Measurements from ENCODE around the gene MMP24OS.

The MMP24OS gene

GRCh38 chr20:35276408-35276807, 1.5 kb downstream of the MMP24OS start:
- in situ Hi-C loops (cut with MboI; ENCODE audit: low pct_unique_long_range_greater_than_20kb, low sequenced_read_pairs, unreplicated experiment) = no loop called here

GRCh38 chr20:35275741-35276251, 2.1 kb downstream of the MMP24OS start:
- DNase-seq (ENCODE audit: low spot score) = no peak
- TF ChIP-seq, protein P1, sequence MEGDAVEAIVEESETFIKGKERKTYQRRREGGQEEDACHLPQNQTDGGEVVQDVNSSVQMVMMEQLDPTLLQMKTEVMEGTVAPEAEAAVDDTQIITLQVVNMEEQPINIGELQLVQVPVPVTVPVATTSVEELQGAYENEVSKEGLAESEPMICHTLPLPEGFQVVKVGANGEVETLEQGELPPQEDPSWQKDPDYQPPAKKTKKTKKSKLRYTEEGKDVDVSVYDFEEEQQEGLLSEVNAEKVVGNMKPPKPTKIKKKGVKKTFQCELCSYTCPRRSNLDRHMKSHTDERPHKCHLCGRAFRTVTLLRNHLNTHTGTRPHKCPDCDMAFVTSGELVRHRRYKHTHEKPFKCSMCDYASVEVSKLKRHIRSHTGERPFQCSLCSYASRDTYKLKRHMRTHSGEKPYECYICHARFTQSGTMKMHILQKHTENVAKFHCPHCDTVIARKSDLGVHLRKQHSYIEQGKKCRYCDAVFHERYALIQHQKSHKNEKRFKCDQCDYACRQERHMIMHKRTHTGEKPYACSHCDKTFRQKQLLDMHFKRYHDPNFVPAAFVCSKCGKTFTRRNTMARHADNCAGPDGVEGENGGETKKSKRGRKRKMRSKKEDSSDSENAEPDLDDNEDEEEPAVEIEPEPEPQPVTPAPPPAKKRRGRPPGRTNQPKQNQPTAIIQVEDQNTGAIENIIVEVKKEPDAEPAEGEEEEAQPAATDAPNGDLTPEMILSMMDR (IDR thresholded peaks at IDR 0.05; ENCODE audit: extremely low read depth, insufficient read depth, missing control alignments) = no peak
- in situ Hi-C loops (cut with MboI; ENCODE audit: low pct_unique_long_range_greater_than_20kb, low sequenced_read_pairs, unreplicated experiment) = no loop called here

More at GRCh38 chr20:35276408-35276807, 1.5 kb downstream of the MMP24OS start:
- no peak for DNase-seq (ENCODE audit: low spot score)
- TF ChIP-seq, protein P1 (IDR thresholded peaks at IDR 0.05; ENCODE audit: extremely low read depth, insufficient read depth, missing control alignments) = no peak

DNA sequence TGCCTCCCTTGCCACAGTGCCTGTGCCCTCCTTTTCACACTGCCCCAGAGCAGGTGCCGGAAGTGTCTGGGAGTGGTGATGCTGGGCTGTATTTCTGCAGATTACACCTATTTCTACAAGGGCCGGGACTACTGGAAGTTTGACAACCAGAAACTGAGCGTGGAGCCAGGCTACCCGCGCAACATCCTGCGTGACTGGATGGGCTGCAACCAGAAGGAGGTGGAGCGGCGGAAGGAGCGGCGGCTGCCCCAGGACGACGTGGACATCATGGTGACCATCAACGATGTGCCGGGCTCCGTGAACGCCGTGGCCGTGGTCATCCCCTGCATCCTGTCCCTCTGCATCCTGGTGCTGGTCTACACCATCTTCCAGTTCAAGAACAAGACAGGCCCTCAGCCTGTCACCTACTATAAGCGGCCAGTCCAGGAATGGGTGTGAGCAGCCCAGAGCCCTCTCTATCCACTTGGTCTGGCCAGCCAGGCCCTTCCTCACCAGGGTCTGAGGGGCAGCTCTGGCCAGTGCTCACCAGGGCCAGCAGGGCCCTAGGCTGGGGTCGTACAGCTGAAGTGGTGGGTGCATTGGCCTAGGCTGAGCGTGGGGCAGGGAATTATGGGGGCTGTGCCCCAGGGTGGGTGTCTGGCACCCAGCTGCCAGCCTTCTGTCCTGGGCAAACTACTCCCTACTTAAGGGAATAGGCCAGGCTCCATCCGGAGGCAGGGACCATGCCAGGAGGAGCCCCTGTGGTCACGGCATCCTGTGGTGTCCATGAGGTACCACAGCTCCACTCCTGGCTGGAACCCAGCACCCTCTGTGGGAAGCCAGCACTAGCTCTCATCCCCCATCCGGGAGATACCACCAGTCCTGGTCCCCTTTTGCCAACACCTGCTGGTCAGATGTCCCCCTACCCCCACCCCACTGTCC, 3.5 kb downstream of the MMP24OS start:
- in situ Hi-C loops (cut with MboI; ENCODE audit: low pct_unique_long_range_greater_than_20kb, low sequenced_read_pairs, unreplicated experiment) = no loop called here
- no peak for DNase-seq (ENCODE audit: low spot score)
- TF ChIP-seq, protein P1 (IDR thresholded peaks at IDR 0.05; ENCODE audit: extremely low read depth, insufficient read depth, missing control alignments) = no peak

- TF ChIP-seq, protein P1 (IDR thresholded peaks at IDR 0.05; ENCODE audit: extremely low read depth, insufficient read depth, missing control alignments) = no peak
- in situ Hi-C loops (cut with MboI; ENCODE audit: low pct_unique_long_range_greater_than_20kb, low sequenced_read_pairs, unreplicated experiment) = no loop called here
- no peak for DNase-seq (ENCODE audit: low spot score)
Measured at GRCh38 chr20:35273449-35274171, 4.3 kb downstream of the MMP24OS start.

GRCh38 chr20:35271904-35272303, 6.0 kb downstream of the MMP24OS start:
- no peak for DNase-seq (ENCODE audit: low spot score)
- in situ Hi-C loops (cut with MboI; ENCODE audit: low pct_unique_long_range_greater_than_20kb, low sequenced_read_pairs, unreplicated experiment) = no loop called here
- TF ChIP-seq, protein P1 (IDR thresholded peaks at IDR 0.05; ENCODE audit: extremely low read depth, insufficient read depth, missing control alignments) = no peak

- TF ChIP-seq, protein P1 (IDR thresholded peaks at IDR 0.05; ENCODE audit: extremely low read depth, insufficient read depth, missing control alignments) = no peak
- DNase-seq (ENCODE audit: low spot score) = no peak
- in situ Hi-C loops (cut with MboI; ENCODE audit: low pct_unique_long_range_greater_than_20kb, low sequenced_read_pairs, unreplicated experiment) = no loop called here
Measured at GRCh38 chr20:35271073-35271882, 6.6 kb downstream of the MMP24OS start.

All from GM13977 (cell line).